Immature natural killer cell (primary cell): ENCODE data around the gene PHF12. TPM values are rescaled to one million over a fixed set of nuclear protein-coding genes. Genes with fewer than 3 reads are reported as not detected.

Experiments used
- polyA plus RNA-seq, 3 donors: library from polyadenylated mRNA; unstranded; fragments of 300-500 nt; fragmentation: Illumina TruSeq; gene quantifications; one replicate each; pipeline ENCODE4 v1.2.3, GENCODE V29; 2021

Gene PHF12
- polyA plus RNA-seq, 3 donors from 2014 or later, result 1.2 to 15.3 (median 3.9) TPM

Other genes with a start within 250 kb of the PHF12 start
- 1 to 10 TPM in 1 of 3 donors, under 1 TPM in 2; 0.59 to 1.8 (median 0.60) TPM for gene PROCA1, start 239.6 kb downstream of the PHF12 start, polyA plus RNA-seq
- gene RAB34, start 233.7 kb downstream of the PHF12 start, polyA plus RNA-seq, result 1 to 10 TPM; 2.3 to 6.1 (median 5.3) TPM
- 1,000 to 10,000 TPM; 2,545 to 3,232 (median 2,896) TPM for gene RPL23A, start 231.5 kb downstream of the PHF12 start, polyA plus RNA-seq
- gene TLCD1, start 225.3 kb downstream of the PHF12 start, polyA plus RNA-seq, result not detected
- 1 to 10 TPM; 1.7 to 4.2 (median 3.6) TPM for gene NEK8, start 222.7 kb downstream of the PHF12 start, polyA plus RNA-seq
- 1 to 10 TPM; 2.5 to 5.1 (median 2.7) TPM for gene TRAF4, start 207.5 kb downstream of the PHF12 start, polyA plus RNA-seq
- 10 to 100 TPM in 1 of 3 donors, 1 to 10 TPM in 2; 2.5 to 13.7 (median 4.9) TPM for gene FAM222B, start 108.7 kb downstream of the PHF12 start, polyA plus RNA-seq
- 10 to 100 TPM; 32.6 to 48.9 (median 43.5) TPM for gene ERAL1, start 96.5 kb downstream of the PHF12 start, polyA plus RNA-seq
- 100 to 1,000 TPM; 275 to 360 (median 296) TPM for gene FLOT2, start 53.8 kb downstream of the PHF12 start, polyA plus RNA-seq
- 10 to 100 TPM; 21.4 to 27.4 (median 22.2) TPM for gene DHRS13, start 48.4 kb downstream of the PHF12 start, polyA plus RNA-seq
- gene SEZ6, start 54.5 kb upstream of the PHF12 start, polyA plus RNA-seq, result 1 to 10 TPM in 1 of 3 donors, under 1 TPM in 2; 0.71 to 3.8 (median 0.86) TPM
- gene PIPOX, start 91.6 kb upstream of the PHF12 start, polyA plus RNA-seq, result 1 to 10 TPM; 1.6 to 2.7 (median 2.0) TPM
- 10 to 100 TPM in 1 of 3 donors, 1 to 10 TPM in 2; 1.5 to 32.5 (median 5.2) TPM for gene MYO18A, start 228.9 kb upstream of the PHF12 start, polyA plus RNA-seq